Measurements from ENCODE around the gene WNT16. TPM values are rescaled to one million over a fixed set of nuclear protein-coding genes. Genes with fewer than 3 reads are reported as not detected.

WNT16 gene
- total and polyA plus RNA-seq, 2 experiments from 2014 or later: 0.45 to 0.73 TPM

- no peak for TF ChIP-seq REST (IDR thresholded peaks at IDR 0.05; ENCODE audit: unreplicated experiment)
These were observed 26.8 kb downstream of the WNT16 start (continued) for GRCh38 chr7:121355574-121355973.

- ATAC-seq (no peak), DNase-seq (ENCODE audit: low spot score) (no peak)
- no peaks in the 10 kb centered on the region for H3K27me3 ChIP-seq (ENCODE audit: insufficient read depth)
- Mint-ChIP-seq H3K36me3 (ENCODE audit: low read depth) (peaks cover 47% of the 10 kb centered on the region; the same call in 2 of the 3 replicates), H3K27me3 (ENCODE audit: insufficient read depth, low read depth, poor library complexity) (no peaks in the 10 kb centered on the region), H3K4me3 (no peak overlapping the region), H3K9me3 (no peaks in the 10 kb centered on the region), H3K27ac (0 out of 2 replicates have a peak overlapping the region, but pooled peaks have one; percentile 1), H3K4me1 (peaks cover 19% of the 10 kb centered on the region; the same call in 2 of the 3 replicates)
- no peak overlapping the region for H3K4me3 ChIP-seq
- peaks cover 24% of the 10 kb centered on the region for H3K4me1 ChIP-seq (ENCODE audit: insufficient read depth)
- H3F3A ChIP-seq (replicated peaks; ENCODE audit: low read depth): no peaks in the 10 kb centered on the region
- no peaks in the 10 kb centered on the region for H4K20me1 ChIP-seq (replicated peaks; ENCODE audit: insufficient read depth)
- no peak overlapping the region for H3K27ac ChIP-seq (ENCODE audit: low read depth)
- no peaks in the 10 kb centered on the region for H3K9me2 ChIP-seq (ENCODE audit: insufficient read depth)
- H3K4me2 ChIP-seq: no peak overlapping the region
- no peaks in the 10 kb centered on the region; the same call in none of the 2 replicates for H3K36me3 ChIP-seq (ENCODE audit: insufficient read depth)
- H3K79me2 ChIP-seq (replicated peaks; ENCODE audit: insufficient read depth): peaks cover 11% of the 10 kb centered on the region; the same call in 1 of the 2 replicates
- H2AFZ ChIP-seq: no peak overlapping the region
- TF ChIP-seq NANOG (IDR thresholded peaks at IDR 0.05; ENCODE audit: borderline replicate concordance) (no peak), STAT1 (IDR thresholded peaks at IDR 0.05; ENCODE audit: unreplicated experiment) (no peak), JUNB (IDR thresholded peaks at IDR 0.05; ENCODE audit: unreplicated experiment) (no peak), EZH2 (IDR thresholded peaks at IDR 0.05; ENCODE audit: low read depth, unreplicated experiment) (no peak), ETS1 (IDR thresholded peaks at IDR 0.05) (no peak), EZH2phosphoT487 (IDR thresholded peaks at IDR 0.05; ENCODE audit: unreplicated experiment) (no peak), CTCF (conservative IDR thresholded peaks at IDR 0.05; ENCODE audit: low read depth in 2 of 2) (no peak), ZNF114 (CRISPR knock-in tag; IDR thresholded peaks at IDR 0.05) (no peak), ZNF462 (CRISPR knock-in tag; IDR thresholded peaks at IDR 0.05) (no peak), CREB1 (CRISPR knock-in tag; IDR thresholded peaks at IDR 0.05; ENCODE audit: low read depth) (no peak), ZNF331 (CRISPR knock-in tag; IDR thresholded peaks at IDR 0.05; ENCODE audit: low read depth) (no peak)
These were observed 31.8 kb downstream of the WNT16 start for GRCh38 chr7:121360564-121360963.
